Measurements from ENCODE around the gene CWC22.

GRCh38 chr2:179951680-179952079 lies 55.4 kb downstream of the CWC22 start:
- no peak for TF ChIP-seq CTCF (IDR thresholded peaks at IDR 0.05)
- TF ChIP-seq POLR2A (IDR thresholded peaks at IDR 0.05) = no peak
